Right lobe of liver (tissue), 4 donors: Measurements from ENCODE around the gene CORO2B.

ENCODE experiments used
- POLR2A ChIP-seq: fragments of 450-650 bp; IDR thresholded peaks from one replicate; pipeline ENCODE4 v1.6.1; 2017; ENCODE audit warnings: antibody characterized with exemption, mild to moderate bottlenecking
- TF ChIP-seq, protein P1 (sequence below), 4 donors: fragments of 200-600 bp in 3 of 4; fragments of 450-650 bp in 1 of 4; IDR thresholded peaks; one replicate each; pipeline versions ENCODE4 v1.5.1 to v1.8.0; 2016 to 2022; ENCODE audit warnings: antibody characterized with exemption in 4 of 4, mild to moderate bottlenecking in 2 of 4
- donor health status: DM: no; HTN: no; CAD: no.
- donor health status: DM: no; HTN: no; CAD: no.
- donor health status: DM: no; HTN: yes; CAD: no.

DNA sequence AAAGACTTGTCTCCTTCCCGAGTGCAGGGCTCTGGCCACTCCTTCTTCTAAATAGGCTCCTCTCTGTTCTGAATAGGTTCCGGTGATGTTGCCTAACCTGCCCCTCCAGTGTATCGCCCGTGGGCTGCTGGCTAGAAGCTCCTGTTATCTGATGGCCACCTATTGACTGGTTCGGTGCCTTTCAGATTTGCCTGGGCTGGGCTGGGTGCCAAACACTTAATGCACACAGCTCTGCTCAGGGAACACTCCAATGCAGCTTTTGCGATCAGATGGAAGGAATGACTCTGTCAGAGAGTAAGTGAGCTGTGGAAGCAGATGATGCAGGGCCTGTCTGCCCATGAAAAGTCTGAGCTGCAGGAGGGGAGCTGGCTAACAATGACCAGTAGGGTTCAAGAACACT, 112.9 kb downstream of the CORO2B start:
- TF ChIP-seq, protein P1, sequence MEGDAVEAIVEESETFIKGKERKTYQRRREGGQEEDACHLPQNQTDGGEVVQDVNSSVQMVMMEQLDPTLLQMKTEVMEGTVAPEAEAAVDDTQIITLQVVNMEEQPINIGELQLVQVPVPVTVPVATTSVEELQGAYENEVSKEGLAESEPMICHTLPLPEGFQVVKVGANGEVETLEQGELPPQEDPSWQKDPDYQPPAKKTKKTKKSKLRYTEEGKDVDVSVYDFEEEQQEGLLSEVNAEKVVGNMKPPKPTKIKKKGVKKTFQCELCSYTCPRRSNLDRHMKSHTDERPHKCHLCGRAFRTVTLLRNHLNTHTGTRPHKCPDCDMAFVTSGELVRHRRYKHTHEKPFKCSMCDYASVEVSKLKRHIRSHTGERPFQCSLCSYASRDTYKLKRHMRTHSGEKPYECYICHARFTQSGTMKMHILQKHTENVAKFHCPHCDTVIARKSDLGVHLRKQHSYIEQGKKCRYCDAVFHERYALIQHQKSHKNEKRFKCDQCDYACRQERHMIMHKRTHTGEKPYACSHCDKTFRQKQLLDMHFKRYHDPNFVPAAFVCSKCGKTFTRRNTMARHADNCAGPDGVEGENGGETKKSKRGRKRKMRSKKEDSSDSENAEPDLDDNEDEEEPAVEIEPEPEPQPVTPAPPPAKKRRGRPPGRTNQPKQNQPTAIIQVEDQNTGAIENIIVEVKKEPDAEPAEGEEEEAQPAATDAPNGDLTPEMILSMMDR (IDR thresholded peaks at IDR 0.05) = no peak
- TF ChIP-seq POLR2A = no peak
